ENCODE data around the gene NSL1. TPM values are rescaled to one million over a fixed set of nuclear protein-coding genes. Genes with fewer than 3 reads are reported as not detected.
"Not testable (repeated sequence)": the region's sequence is repeated elsewhere in the genome, so short reads cannot be mapped to it uniquely, and the experiment has no call there.

The NSL1 gene
- polyA plus RNA-seq, 12 donors = 30.0 to 42.9 (median 33.0) TPM; not detected in 1

- no peak for DNase-seq
Measured at GRCh38 chr1:212752934-212753497, 38.6 kb downstream of the NSL1 start.

GRCh38 chr1:212752252-212752933 lies 39.2 kb downstream of the NSL1 start:
- no peak for DNase-seq

DNA sequence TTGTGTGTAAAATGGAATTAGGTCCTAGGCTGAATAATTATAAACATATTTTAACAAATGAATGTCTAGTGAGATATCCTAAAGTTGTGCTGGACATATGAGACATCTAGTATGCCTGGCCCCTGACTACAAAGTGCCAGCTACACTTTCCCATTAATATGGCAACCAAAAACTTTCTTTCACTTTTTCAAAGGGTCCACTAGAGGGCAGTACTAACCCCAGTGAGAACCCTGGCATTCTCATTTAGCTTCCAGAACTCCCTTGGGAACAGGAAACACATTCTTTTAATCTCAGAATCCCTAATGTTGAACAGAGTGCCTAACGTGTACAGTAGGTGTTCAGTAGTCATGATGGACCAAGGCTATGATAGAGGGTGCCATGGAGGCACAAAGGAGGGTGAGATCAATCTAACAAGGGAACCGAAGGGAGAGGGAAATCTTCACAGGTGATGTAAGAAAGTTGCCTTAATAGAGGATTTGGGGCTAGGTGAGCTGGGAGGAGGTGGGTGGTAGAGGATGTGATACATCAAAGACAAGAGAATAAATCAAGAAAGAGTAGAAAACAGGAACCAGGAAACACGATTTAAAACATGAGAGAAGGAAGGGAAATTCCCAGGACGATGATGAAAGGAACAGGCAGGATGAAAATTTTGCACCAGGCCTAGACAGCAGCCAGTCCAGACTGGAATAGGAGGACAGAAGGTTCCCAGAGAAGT lies 41.6 kb downstream of the NSL1 start:
- no peak for DNase-seq

DNA sequence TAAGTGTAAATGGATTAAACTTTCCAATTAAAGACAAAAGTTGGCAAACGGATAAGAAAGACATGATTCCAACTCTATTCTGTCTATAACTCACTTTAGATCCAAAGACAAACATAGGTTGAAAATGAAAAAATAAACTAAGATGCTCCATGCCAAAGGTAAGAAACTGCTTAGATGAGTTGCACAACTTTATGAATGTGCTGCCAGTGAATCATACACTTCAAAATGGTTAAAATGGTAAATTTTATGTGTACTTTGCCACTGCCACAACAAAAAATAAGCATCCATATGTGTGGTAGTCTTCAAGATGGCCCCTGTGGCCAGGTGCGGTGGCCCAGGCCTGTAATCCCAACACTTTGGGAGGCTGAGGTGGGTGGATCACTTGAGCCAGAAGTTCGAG lies 45.0 kb downstream of the NSL1 start:
- DNase-seq = no peak

DNA sequence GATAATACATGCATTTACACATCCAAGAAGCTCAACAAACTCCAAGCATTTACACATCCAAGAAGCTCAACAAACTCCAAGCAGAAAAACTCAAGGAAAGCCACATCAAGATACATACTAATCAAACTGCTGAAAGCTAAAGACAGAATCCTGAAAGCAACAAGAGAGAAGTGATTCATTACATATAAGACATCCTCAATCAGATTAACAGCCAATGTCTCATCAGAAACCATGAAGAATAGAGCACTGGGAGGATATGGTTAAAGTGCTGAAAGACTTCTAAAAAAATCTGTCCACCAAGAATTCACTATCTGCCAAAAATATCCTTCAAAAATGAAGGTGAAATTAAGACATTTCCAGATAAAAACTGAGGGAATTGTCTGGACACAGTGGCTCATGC lies 46.3 kb downstream of the NSL1 start:
- no peak for DNase-seq

DNA sequence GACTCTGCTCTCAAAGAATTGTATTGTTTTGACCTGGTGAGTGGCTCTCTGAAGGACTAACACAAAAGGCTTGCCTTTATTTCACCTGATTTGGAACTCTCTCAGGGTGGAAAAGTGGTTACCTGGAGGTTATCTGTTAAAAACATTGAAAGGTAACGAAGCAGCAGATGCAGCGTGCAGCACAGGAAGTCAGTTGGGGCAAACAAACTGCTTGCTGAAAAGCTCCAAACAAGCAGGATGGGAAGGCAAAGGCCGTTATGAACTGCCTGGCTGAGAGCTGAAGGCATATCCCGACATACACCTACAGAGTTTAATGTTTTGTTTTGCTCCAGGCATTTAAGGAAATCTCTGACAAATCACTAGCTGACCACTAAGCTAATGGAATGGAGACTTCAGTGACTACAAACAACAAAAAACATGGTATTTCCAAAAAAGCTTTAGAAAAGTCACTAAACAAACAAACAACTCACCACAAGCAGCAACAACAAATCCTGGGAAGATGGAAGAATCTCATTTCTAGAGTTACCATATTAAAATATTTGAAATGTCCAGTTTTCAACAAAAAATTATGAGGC lies 47.6 kb downstream of the NSL1 start:
- DNase-seq = no peak

- no peak for DNase-seq
Measured at GRCh38 chr1:212738330-212738729, 53.2 kb downstream of the NSL1 start.

GRCh38 chr1:212737559-212737958 lies 54.0 kb downstream of the NSL1 start:
- DNase-seq = no peak

DNA sequence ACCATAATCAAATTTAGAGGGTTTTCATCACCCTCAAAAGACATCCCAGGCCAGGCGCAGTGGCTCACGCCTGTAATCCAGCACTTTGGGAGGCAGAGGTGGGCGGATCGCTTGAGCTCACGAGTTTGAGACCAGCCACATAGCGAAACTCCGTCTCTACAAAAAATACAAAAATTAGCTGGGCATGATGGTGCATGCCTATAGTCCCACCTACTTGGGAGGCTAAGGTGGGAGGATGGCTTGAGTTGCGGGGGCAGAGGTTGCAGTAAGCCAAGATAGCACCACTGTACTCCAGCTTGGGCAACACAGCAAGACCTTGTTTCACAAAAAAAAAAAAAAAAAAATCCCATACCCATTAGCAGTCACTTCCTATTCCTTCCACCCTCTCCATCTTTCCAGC lies 58.5 kb downstream of the NSL1 start:
- no peak for DNase-seq

DNA sequence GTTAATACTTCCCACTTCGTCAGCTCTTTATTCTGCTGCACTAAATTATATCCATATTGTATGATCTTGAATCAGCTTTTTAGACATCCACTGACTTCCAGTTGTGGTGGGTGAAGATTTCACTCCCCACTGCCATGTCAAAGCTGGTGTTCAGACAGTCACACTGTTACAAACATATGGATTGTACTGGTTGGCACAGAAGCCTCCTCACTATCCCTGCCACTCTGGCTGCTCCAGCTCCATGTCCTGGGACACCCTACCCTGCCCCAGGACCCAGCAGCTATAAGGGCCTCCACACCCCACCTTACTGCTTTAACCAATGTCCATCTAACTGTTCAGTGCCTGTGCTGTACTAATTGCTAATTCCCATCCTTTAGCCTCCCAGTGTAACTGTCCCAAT lies 59.9 kb downstream of the NSL1 start:
- no peak for DNase-seq

DNA sequence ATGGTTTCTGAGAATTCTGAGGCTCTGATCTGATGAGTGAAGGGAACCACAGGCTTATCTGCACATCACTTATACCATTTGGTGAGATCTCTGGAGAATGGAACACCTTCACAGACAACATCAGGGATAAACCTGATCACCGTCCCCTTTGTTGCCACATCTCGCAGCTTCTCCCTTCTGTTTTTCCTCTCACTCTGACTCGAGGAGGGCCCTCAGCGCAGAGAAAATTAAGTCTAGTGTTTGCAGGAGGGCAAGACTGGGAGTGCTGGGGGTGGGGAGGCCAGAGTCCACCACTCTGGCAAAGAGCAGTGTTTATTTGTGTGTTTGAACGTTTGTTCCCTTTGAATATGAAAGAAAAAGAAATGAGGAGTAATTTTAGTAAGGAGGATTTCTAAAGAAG lies 63.0 kb downstream of the NSL1 start:
- DNase-seq = no peak

DNA sequence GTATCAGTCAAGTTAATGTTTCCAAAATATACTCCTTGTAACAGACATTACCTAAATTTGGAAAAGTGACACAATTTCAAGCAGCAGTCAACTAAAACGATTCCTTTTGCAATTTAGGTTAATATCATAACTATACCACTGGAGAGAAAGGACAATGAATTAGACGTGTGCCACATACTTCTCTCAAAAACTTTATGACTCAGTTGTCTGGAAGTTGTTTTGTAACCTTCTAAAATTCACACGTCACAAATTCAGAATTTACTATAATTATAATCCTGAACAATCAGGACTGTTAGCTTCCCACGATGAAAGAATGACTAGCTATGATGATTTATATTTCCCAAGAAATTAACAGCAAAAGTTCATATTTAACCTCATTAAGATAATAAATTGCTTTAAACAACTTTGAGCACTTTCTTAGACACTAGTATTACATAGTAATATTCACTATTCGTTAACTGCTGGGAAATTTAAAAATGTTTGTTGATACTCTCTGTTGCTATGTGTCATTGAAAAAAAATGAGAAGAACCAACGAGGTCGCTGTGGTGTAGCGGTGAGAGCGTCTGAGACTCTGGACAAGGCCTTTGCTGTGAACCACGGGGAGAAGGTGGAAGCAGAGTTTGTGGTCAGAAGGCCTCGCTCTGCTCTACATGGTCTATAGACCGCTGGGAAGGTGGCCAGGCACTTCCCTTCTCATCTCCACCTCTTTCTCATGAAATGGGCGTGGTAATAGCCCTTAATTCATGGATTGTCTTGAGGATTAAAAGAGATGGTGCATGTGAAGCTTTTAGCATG lies 64.0 kb downstream of the NSL1 start:
- DNase-seq = no peak

DNA sequence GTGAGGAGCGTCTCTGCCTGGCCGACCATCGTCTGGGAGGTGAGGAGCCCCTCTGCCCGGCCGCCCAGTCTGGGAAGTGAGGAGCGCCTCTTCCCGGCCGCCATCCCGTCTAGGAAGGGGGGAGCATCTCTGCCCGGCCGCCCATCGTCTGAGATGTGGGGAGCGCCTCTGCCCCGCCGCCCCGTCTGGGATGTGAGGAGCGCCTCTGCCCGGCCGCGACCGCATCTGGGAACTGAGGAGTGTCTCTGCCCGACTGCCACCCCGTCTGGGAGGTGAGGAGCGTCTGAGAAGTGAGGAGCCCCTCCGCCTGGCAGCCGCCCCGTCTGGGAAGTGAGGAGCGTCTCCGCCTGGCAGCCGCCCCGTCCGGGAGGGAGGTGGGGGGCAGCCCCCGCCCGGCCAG lies 66.9 kb downstream of the NSL1 start:
- not testable (repeated sequence) for DNase-seq

- DNase-seq = no peak
Measured at GRCh38 chr1:212722270-212722957, 69.2 kb downstream of the NSL1 start.

DNA sequence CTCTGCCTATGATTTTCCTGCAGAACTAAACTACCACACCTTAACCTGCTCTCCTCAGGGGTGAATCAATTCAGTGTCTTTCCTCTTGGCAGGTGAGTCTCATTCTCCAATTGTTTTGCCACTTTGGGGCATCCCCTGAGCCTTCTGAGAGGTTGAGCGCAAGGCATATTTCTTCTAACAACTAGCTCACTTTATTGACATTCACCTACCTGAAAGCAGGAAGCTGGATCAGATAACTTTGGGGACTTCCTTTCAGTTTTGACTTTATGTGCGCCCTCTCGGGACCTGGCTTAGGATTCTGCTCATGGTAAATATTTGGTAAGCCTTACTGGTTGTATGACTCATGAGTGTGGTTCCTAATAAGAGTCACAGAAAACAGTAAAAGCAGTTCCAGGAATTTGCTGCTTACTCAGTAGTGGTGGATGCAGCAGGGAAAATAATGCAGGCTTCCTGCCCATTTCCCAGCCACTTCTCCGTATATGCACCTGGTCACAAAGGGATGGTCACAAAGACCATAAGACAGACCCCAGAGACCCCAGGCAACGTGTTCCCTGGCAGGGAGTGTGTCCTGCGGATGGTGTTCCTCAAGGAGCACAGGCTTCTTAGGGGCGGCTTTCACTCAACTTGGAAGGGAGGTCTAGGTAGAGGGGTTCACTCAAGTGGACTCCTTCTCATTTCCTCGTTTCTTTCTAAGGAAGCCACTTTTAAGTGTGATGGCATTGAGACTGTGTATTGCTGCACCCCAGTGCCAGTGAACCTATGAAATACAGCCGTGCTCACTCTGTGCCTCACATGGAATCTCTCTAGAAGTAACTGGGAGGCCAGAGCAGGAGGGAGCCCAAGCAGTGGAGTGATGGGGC lies 70.0 kb downstream of the NSL1 start:
- DNase-seq = no peak

- DNase-seq = no peak
Measured at GRCh38 chr1:212719633-212720032, 71.9 kb downstream of the NSL1 start.

- DNase-seq = no peak
Measured at GRCh38 chr1:212718499-212718898, 73.1 kb downstream of the NSL1 start.

DNA sequence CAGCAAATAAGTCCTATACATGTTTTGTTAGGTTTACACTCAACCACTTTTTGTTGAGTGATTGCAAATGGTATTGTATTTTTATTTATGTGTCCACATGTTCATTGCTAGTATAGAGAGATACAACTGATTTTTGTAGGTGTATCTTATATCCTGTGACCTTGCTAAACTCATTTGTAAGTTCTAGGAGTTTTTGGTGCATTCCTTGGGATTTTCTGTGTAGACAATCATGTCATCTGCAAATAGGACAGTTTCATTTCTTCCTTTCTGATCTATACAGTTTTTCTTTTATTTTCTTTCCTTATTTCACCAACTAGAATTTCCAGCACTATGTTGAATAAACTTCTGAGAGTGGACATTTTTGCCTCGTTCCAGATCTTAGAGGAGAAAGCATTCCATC lies 75.4 kb downstream of the NSL1 start:
- DNase-seq = no peak

DNA sequence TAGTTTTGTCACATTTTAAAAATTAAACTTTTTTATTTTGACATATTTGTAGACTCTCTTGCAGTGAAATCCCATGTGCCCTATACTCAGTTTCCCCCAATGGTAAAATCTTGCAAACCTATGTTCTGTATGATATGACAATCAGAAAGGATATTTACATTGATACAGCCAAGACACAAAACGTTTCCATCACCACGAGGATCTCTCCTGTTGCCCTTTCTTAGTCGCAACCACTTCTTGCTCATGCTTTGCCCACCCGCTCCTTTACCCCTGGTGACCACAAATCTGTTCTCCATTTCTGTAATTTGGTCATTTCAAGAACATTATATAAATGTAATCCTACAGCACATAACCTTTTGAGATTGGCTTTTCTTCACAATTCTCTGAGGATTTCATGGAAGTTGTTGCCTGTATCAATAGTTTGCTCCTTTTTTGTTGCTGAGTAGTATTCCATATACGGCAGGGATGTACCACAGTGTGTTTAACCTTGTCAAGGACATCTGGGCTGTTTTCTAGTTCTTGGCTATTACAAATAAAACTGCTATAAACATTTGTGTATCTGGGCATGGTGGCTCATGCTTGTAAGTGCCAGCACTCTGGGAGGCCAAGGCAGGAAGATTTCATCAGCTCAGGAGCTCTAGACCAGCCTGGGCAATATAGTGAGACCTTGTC lies 78.0 kb downstream of the NSL1 start:
- DNase-seq = no peak

All from muscle of arm (tissue), 12 donors.